Retina (tissue), 1 donor: ENCODE measurements around the gene COTL1.
"Not testable (repeated sequence)": the region's sequence is repeated elsewhere in the genome, so short reads cannot be mapped to it uniquely, and the experiment has no call there.

Experiments used
- DNase-seq: peaks from one replicate; pipeline ENCODE4 v3.0.0-alpha.2; 2016

Gene COTL1

DNA sequence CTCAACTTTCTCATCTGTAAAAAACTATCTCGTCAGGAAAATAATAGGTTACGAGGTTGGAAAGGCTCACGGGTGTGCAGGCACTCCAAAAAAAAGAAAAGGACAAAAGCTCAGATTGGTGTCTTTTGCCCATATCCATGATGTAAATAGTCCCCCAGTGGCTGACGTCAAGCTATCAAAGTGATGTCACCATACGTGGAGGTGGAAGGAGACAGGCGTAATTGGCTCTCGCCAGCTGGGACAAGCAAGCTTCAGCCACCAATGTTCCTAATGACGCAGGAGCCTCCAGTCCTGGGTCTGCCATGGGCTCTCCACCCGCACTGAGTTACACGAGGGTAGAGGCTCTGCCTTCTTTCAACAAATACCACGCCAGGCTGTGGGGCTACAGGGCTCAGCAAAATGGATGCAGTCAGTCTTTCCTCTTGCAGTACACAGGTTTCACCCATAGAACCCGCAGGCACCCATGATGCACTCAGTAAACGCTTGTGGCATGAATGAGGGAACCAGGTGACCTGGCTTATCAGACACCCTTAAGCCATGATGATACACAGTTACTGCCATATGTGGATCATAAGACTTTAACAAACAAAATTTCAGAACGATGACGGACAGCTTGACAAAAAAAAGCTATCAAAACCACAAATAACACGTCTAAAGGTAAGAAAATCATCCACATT is 50.5 kb downstream of the COTL1 start:
- no peak for DNase-seq

DNA sequence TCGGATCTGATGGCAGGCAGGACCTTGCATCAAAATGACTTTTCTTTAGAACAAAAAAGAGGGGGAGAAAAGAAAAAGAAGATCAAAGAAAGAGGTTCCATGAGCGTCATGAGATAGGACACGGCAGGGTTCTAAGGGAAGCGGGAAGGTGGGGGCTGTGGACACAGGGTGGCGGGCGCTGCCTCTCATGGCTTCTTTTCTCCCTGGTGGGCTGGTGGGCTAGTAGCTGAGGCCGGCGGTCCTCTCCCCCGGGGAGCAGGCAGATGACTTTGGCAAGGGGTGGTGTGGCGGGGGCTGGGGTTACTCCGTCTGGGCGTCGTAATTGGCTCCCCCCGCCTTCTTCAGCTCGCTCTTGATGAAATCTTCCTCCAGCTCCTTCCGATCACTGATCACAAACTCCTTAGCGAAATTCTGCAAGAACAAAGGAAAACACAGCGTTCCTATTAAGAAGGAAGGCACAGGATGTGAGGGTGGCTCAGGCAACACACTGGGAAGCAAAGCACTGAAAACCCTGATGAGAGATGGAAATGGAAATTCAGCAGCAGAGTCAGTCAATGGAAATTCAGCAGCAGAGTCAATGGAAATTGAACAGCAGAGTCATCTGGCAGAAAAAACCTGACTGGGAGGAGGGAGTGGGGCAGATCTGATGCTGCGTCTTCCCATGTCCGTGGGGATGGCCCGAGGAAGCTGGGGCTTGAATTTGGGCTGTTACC is 51.2 kb downstream of the COTL1 start:
- peak; percentile 47 for DNase-seq

DNA sequence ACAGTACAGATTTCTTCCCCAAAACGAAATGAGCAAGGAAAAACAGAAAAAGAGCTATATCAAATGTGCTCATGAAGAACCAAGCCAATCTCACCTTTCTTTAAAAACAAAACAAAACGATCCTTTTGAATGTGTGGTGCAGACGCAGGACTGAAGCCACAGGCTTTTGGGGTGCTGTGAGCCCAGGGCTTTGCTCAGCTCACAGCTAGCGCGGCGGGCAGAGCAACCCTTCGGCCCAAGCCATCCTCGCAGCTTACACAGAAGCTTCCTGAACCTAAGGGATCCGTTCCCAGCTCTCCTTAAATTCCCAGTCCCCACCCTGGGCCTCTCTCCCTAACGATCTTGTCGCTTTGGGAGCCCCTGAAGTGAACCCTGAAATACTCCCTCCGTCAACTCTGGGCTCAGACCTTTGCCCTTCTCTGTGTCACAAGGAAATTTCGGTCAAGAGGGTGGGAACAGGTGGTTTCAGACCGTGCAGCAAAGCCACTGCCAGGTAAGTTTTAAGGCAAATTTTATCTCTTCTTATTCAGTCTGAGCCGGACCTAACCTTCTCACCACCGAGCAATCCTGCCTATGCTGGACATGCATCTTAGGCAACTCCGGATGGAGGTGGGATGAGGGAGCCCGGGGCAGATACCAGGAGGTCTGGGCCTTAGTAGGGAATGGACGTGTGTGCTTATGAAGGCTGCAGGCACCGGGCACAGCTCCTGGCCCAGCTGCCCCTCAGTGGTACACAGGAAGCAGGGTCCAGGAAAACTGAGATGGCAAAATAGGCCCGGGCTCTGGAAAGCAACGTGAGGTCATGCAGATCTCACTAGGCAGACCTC is 52.0 kb downstream of the COTL1 start:
- no peak for DNase-seq

DNA sequence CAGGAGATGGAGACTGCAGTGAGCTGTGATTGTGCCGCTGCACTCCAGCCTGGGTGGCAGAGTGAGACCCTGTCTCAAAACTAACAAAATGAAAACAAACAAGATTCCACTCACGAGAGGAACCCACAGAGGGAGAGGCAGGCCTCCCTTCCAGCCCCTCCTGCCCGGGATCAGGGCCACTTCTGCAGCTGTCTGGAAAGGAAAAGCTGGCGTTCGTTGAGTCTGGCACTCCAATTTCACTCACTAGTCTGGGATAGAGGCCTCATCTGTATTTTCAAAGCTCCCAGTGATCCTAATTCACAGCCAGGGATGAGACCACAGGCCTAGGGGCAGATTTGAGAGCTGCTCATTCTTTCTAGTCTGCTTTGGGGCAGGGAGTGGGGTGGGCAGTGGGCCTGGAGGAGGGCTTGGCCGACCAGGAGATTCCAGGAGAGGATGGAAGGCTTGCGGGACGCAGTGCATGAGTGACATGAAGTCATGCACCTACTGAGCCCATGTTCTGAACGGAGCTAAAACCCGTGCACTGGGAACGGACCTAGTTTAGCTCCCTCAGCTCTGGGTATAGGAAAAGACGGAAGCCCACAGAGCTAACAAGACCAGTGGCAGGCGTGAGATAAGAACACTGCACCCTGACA is 54.0 kb downstream of the COTL1 start:
- DNase-seq, result no peak

DNA sequence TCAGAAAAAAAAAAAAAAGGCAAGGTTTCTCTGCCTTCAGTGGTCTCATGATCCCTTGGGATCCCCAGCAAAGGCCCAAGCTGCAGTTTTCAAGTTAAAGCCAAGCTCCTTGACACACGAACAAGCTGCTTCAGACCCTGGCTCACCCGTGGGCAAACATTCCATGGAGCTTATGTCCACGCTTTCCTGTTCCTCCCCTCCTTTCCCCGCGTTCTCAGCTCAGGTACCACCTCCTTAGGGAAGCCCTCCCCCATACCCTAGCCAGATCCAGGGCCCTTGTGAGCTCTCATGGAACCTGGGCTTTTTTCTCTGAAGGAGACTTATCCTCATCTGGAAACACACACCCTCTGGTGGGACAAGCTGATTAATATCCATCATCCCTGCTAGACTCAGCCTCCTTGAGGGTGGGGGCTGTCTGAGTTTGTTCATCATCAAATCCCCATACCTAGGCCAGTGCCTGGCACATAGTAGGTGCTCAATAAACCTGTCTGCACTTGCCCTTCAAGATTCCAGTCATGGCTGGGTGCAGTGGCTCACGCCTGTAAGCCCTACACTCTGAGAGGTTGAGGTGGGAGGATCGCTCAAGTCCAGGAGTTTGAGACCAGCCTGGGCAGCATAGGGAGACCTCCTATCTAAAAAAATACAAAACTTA is 54.7 kb downstream of the COTL1 start:
- no peak for DNase-seq

DNA sequence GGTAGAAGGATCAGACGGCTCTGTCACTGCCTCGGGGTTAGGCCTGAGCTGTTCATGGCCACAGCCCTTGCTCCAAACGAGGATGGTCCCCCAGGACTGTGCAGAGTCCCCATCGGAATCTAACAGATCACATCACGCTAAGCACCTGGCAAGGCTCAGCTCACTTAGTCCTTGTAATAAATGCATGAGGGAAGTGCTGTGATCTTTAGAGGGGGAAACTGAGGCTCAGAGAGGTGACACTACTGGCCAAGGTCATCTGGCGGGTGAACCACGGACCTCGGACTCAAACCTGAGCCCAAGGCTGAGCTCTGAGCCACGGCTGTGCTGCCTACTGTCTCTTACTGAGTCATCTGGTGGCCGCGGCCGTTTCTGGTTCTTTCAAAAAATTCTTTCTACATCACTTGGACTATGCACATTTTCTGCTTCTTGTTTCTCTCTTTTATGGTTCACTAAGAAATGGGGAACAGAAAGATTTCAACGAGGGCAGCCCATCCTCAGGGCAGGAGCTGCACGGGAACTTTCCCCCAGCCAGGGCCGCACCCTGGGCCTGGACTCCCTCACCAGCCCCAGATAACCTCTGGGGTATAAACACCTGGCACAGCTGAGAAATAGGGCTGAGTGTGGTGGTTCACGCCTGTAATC is 55.6 kb downstream of the COTL1 start:
- DNase-seq, result no peak

DNA sequence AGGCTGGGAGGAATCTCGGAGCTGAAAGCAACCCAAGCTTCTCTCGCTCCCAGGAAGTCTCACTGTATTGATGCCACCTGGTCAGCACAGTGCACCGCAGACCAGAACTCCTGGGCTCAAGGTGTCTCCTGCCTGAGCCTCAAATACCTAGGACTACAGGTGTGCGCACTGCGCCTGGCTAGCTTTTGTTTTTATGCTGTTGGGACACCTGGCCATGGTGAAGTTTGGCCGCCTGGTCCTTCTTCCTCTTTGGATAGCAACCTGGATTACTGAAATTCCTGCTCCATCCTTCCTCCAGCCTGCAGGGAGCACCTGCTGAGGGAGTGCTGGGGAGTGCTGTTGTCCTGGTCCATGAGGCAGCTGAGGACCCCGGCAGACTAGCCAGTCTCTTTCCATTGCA is 56.6 kb downstream of the COTL1 start:
- DNase-seq, result no peak

DNA sequence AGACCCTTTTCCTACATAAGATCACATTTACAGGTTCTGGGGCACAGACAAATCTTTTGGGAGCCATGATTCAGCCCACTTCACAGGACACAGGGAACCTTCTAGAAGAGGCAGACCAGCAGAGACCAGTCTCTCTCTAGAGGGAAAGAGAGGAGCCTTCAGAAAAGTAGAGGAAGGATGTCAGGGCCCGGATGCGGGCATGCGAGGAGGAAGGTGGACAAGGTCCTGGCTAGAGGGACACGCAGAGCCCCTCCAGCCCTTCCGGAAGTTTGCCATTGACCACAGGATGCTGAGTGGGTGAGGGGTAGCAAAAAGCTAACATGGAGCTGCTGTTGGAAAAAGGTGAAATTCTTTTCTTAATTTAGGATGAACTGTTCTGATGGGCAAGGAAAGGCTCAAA is 57.6 kb downstream of the COTL1 start:
- DNase-seq, result no peak

DNA sequence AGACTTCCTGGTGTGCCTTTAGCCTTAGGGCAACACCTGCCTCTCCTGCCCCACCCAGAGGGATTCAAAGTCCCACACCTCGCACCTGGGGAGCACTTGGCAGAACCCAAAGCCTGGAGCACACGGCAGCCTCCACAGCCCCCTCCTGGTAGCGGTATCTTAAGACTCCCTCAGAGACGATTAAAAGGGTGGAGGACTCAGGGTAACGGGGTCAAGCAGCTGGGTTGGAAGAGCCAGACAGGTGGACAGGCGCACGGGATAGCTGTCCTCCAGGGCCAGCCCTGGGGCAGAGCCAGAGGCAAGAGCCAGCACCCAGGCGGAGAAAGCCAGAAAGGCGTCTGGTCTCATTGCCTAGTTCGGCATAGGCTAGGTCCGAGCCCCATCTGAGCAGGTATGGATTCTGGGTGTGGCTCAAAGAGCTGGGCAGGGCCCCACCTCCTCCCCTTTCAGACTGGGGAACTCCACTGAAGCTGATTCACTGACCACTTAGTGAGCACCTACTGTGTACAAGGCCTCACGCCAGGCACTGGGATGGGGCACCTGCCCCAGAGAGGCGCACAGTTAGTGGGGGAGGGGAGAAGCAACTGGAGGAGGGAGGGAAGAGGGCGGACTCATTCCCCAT is 58.5 kb downstream of the COTL1 start:
- no peak for DNase-seq

DNA sequence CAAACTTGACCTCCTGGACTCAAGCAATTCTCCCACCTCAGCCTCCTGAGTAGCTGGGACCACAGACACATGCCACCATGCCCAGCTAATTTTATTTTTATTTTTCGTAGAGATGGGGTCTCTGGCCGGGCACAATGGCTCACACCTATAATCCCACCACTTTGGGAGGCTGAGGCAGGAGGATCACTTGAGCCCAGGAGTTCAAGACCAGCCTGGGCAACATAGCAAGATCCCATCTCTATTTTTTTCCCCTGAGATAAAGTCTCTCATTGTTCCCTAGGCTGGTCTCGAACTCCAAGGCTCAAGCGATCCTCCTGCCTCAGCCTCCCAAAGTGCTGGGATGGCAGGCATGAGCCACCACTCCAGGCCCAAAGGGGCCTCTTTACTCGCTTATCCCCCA is 59.0 kb downstream of the COTL1 start:
- not testable (repeated sequence) for DNase-seq

DNA sequence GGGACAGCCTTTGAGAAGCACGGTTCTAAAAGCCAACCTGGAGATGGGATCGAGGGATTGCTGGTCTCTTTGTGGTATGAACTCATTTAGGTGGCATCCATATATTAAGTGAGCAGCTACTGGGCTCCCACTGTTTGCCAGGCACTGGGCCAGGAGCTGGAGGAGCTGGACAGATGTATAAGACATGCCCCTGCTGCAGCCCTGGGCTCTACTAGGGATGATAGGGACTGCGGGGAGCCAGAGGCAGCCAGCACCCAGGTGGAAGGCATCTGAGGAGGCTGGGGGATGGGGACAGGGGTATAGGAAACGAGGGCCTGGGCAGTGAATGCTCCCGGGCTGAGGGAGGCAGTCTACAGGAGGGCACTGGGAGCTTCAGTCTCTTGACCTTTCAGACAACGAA is 60.4 kb downstream of the COTL1 start:
- DNase-seq, result no peak

DNA sequence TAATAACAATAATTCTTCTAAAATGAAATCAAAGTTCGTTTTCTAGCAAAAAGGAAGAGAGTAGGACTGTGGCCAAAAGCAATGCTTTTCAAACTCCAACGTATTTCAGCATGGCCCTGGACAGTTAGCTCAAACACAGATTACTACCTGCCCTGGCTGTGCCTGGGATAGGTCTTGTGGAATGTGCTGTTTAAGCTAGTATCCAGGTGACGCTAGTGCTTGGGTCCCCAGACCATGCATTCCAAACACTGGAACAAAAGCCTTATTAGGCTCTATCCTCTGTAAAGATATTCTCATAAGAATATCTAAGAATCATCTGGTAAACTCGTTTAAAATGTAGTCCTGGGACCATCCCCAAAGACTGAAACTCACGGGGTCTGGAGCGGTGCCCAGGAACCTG is 60.8 kb downstream of the COTL1 start:
- no peak for DNase-seq

DNA sequence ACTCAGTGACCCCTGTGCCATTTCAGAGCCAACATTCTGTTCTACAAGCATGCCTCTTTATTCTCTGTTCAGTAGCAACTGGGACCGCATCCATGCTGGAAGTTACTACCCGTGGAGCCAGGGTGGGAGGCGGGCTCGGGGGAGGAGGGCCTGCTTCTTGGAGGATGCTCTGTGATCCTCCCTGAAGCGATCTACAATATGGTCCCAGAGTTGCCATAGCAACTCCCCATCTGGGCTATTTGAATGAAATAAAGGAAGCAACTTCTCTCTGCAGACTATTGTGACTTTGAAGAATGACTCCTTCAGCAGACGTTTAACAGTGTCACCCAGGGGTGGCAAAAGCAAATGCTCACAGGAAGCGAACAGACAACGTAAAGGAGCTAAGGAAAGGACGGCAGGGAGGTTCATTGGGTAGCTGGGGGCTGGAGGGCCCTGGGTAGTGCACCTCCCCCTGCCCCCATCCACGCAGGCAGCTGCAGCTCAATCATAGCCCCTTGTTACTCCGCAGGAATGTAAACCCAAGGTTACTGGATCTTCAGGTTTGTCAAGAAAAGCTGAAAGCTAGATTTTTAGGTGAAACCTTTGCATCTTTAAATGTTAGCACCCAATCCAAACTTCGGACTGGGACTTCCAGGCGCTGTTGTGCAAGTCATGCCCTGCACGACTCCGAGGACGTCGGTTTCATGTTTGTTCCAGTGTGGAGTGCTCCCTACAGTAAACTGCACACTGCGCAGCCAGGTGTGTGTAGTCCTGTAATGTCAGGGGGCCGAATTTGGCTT is 62.3 kb downstream of the COTL1 start:
- no peak for DNase-seq

DNA sequence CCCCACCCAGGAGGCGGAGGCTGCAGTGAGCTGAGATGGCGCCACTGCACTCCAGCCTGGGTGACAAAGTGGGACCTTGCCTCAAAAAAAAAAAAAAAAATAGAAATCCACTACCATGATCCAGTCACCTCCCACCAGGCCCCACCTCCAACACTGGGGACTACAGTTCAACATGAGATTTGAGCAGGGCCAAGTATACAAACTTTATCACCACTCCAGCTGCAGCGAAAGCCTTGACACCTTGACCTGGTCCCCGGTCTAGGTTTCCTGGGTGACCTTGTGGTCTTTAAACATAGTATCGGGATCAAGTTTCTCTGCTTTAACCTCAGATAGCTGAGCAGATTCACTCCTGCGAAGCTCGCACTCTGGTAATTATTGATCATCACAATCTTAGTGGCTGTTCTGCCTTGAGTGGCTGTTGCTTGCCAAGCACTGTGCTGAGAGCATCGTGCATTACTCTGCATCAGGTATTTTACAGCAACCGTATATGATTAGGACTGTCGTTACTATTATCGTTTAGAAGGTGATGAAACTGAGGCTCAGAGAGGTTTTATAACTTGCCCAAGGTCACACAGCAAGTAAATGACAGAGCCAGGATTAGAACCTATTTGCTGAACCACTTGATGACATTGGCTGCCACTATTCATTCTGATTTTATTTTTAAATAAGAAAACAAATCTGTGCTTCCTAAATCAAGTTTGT is 63.1 kb downstream of the COTL1 start:
- no peak for DNase-seq

DNA sequence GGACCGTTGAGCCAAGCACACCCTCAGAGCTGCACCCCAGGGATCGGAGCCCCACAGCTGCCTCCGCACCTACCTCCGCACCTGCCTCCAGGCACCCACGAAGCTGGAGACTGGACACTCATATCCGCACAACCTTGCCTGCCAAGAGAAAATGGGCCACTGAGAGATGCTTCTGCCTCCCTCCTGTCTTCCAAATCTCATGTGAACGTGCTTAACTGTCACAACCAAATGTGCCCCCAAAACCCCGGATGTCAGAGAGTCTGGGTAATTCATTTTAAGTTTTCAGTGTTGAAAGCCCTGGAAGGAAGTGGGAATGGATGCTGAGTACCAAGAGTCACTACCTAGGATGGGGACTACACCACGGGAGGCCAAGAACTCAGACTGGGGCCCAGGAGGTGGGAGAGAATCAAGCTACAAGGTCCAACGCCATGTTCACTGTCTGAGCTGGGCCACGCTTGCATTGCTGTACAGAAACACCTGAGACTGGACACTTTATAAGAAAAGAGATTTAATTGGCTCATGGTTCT is 63.9 kb downstream of the COTL1 start:
- no peak for DNase-seq

DNA sequence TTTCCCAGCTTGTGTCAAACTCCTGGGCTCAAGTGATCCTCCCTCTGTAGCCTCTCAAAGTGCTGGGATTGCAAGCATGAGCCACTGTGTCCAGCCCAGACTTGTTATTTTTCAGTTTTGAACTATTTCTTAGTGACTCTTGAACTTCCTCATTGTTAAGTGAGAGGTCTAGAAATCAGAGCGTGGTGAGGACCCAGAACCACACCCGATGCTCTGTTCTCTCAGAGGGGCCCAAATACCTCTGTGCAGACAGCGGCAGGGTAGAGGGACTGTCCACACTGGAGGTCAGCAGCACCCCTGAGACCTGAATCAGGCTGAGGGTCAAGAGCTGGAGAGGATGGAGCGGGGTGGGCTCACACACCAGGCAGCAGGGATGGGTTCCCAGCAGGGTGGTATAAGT is 65.7 kb downstream of the COTL1 start:
- DNase-seq, result no peak

DNA sequence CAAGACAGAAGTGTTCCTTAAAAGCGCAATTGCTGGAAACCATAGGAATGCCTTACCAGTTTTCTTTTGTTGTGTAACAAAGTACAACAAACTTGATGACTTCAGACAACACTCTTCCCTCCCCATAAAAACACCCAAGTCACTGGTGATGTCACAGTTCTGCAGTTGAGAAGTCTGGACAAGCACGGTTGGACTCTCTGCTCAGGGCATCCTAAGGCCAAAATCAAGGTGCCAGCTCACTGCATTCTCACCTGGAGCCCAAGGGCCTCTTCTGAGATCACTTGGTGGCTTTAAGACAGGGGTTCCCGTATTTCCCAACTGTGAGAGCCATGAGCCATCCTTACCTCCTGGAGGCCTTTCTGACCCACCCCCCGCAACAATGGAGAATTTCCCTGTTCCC is 67.8 kb downstream of the COTL1 start:
- no peak for DNase-seq

DNA sequence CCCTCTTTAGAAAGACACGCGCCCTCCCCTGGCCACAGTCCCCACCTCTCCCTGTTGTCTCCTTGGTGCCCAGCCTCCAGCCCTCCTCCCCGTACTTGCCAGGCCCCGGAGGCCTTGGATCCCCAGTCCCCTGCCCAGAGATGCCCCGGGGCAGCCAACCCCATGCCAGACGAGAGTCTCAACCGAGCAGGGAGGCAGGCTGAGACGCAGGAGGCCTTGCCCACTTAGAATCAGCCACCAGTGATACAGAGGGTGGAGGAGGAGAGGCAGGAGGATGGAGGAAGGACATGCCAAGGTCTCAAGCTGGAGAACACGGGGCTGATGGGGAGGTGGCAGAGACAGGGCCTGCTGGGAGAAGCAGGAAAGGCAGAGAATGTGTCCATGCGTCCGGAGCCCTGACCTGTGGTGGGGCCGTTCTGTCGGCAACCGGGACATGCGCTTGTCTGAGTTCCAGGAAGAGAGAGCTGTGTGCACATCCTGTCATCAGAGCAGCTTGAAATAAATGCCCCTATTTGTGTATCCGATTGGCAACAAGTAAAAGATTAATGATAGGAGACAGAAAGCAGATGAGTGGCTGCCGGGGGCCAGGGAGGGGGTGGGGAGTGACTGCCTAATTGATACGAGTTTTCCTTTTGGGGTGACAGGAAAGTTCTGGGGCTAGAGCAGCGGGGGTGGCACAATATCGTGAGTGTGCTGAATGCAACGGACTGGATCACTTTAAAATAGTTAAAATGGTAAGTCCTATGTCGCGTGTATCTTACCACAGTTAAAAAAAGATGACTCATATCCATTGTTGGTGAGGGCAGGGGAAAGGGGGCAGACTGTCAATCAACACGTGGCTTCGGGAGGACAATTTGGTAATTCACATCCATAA is 68.7 kb downstream of the COTL1 start:
- DNase-seq, result peak; percentile 42

DNA sequence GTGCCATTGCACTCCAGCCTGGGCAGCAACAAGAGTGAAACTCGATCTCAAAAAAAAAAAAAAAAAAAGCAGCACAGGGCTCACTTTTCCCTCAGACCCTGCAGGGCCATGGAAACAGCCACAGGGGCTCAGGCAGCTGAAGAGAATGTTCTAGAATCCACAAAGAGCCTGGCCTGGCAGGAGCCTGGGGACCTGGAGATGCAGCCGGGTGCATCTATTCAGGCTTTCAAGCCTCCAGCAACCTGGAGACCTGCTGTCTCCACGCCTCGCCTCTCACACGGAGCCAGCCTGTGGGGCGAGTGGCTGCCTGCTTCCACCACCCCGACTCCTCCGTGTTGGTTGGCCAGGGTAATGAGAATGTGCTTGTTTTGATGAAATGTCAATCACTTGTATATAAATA is 69.4 kb downstream of the COTL1 start:
- no peak for DNase-seq
